BE2C (cell line): Measurements from ENCODE around the gene GLT6D1.

Source experiments
- DNase-seq: peaks from one replicate; pipeline ENCODE4 v3.0.0-alpha.2; 2020
- H3K27me3 ChIP-seq: fragments of 250-450 bp; sonication (Bioruptor Pico); 2 replicates; pipeline ENCODE4 v1.5.1; 2020; ENCODE audit warnings: mild to moderate bottlenecking
- H3K36me3 ChIP-seq: fragments of 250-450 bp; sonication (Bioruptor Pico); 2 replicates; pipeline ENCODE4 v1.5.1; 2020; ENCODE audit warnings: mild to moderate bottlenecking
- H3K4me1 ChIP-seq: fragments of 250-450 bp; sonication (Bioruptor Pico); 2 replicates; pipeline ENCODE4 v1.5.1; 2020
- H3K4me3 ChIP-seq: 2 replicates; pipeline ENCODE4 v1.5.1; 2011; ENCODE audit warnings: low read depth, low read length
- H3K9me3 ChIP-seq: fragments of 250-450 bp; sonication (Bioruptor Pico); 2 replicates; pipeline ENCODE4 v1.5.1; 2020
- TF ChIP-seq, protein P1 (sequence below): IDR thresholded peaks from 2 replicates; pipeline ENCODE4 v1.5.1; 2012; ENCODE audit warnings: mild to moderate bottlenecking, low read depth, low read length

Gene GLT6D1

DNA sequence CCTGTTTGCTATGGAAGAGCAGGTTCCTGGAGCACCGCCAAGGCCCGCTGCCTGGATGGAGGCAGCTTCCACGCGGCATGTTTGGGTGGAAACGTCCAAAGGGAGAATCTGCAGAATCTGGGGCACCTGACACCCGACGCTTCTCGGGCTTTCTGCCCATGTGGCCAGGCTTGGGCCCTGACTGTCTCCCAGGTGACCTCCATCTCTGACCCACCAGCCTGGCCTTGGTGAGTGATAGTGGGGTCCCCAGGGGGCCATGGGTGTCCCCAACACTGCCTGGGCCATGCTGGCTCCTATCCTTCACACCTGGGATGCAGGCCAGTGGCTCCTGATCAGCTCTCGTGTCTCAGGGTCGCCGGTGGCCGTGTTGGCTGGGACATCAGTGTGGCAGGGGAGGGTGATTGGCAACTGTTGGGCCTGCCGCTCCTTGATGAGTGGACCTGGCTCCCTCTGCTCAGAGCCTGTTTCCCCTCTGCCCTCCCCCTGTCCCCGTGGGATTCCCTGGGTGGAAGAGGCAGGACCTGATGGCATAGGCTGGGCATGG lies 34.0 kb downstream of the GLT6D1 start:
- Histone ChIP-seq H3K27me3 (no peaks in the 10 kb centered on the region), H3K9me3 (no peaks in the 10 kb centered on the region), H3K36me3 (no peaks in the 10 kb centered on the region), H3K4me3 (no peak overlapping the region), H3K4me1 (peaks cover 8% of the 10 kb centered on the region)
- peak; percentile 54 for DNase-seq
- TF ChIP-seq, protein P1, sequence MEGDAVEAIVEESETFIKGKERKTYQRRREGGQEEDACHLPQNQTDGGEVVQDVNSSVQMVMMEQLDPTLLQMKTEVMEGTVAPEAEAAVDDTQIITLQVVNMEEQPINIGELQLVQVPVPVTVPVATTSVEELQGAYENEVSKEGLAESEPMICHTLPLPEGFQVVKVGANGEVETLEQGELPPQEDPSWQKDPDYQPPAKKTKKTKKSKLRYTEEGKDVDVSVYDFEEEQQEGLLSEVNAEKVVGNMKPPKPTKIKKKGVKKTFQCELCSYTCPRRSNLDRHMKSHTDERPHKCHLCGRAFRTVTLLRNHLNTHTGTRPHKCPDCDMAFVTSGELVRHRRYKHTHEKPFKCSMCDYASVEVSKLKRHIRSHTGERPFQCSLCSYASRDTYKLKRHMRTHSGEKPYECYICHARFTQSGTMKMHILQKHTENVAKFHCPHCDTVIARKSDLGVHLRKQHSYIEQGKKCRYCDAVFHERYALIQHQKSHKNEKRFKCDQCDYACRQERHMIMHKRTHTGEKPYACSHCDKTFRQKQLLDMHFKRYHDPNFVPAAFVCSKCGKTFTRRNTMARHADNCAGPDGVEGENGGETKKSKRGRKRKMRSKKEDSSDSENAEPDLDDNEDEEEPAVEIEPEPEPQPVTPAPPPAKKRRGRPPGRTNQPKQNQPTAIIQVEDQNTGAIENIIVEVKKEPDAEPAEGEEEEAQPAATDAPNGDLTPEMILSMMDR: no peak

DNA sequence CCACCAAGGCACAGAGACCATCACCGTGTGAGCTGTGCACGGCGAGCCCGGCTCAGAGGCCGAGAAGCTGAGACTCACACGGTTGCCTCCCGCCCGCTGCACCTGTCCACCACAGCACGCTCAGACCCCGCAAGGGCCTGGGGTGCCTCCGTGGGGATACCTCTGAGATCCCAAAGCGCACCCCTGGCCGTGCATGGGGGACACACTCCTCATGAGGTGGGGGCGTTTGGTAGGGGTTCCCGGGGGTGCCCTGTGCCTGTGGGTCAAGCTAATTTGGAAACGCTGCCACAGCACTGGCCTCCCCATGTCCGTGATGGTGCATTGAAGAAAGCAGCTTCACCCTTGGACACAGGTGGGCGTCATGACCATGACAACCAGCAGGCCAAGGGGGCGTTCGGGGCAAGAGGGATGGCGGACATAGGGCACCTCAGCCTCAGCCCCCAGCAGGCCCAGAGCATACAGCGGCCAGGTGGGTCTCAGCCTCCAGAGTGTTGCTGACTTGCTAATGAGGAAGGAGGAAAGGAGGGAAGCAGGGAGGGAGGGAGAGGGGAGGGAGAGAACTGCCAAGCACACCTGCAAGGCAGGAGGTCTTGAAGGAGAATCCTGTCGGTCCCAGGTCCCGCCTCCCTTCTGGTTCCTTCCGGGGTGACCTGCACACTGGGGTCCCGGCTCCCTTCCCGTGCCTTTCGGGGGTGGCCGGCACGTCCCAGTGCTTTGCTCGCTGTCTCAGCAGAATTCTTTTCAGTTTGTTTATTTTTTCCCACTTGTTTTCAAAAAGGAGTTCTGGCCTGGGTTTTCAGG lies 34.7 kb downstream of the GLT6D1 start:
- no peak for DNase-seq
- H3K36me3 ChIP-seq: no peaks in the 10 kb centered on the region
- no peaks in the 10 kb centered on the region for H3K27me3 ChIP-seq
- no peaks in the 10 kb centered on the region for H3K9me3 ChIP-seq
- peaks cover 8% of the 10 kb centered on the region for H3K4me1 ChIP-seq
- no peak overlapping the region for H3K4me3 ChIP-seq
- TF ChIP-seq, protein P1: no peak

DNA sequence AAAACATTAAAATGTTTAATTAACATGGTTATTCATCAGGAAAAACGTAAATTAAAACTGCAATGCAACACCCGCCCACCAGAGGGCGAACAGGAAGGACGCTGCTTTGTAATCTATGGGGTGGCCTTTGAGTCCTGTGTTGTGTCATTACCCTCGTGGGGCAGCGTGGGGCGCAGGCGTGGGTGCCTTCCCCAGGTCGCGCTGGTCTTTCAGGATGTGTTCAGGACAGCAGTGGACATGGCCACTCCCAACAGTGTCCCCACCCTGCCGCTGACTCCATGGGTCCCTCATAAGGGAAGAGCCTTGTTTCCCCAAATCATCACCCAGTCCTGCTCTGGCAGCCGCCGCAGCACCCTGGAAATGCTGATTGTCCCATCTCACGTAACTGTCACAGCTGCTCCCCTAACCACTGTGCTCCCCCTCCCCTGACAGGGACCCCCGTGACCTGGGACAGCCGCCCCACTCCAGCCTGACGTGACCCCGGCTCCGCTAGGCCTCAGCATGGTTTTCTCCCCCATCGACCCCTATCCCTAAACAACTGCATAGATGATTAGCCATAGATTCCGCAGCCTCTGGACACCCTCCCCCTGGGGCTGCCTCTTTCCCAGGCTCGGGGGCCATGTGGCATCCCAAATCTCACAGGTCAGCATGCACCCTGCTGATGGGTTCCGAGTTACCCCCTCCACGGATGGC lies 36.4 kb downstream of the GLT6D1 start:
- Histone ChIP-seq H3K27me3 (no peaks in the 10 kb centered on the region), H3K9me3 (no peaks in the 10 kb centered on the region), H3K4me3 (no peak overlapping the region), H3K36me3 (no peaks in the 10 kb centered on the region), H3K4me1 (peaks cover 8% of the 10 kb centered on the region)
- DNase-seq: peak; percentile 58
- TF ChIP-seq, protein P1: peak; percentile 82

DNA sequence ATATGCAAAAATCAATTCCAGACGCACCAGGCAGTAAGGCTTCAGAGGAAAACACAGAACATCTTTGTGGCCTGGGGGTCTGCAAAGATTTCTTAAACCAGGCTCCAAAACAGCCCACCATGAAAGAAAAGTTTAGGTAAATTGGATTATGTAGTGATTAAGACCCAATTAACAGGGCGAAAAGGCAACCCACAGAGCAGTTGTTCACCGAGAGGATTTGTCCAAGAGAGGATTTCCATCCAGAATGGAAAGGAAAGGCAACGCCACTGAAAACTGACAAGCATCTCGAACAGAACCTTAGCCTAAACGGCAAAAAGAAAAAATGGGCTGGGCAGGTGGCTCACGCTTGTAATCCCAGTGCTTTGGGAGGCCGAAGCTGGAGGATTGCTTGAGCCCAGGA lies 37.4 kb downstream of the GLT6D1 start:
- Histone ChIP-seq H3K9me3 (no peaks in the 10 kb centered on the region), H3K27me3 (no peaks in the 10 kb centered on the region), H3K36me3 (no peaks in the 10 kb centered on the region), H3K4me3 (no peak overlapping the region), H3K4me1 (peaks cover under 1% of the 10 kb centered on the region)
- no peak for DNase-seq
- TF ChIP-seq, protein P1: no peak

DNA sequence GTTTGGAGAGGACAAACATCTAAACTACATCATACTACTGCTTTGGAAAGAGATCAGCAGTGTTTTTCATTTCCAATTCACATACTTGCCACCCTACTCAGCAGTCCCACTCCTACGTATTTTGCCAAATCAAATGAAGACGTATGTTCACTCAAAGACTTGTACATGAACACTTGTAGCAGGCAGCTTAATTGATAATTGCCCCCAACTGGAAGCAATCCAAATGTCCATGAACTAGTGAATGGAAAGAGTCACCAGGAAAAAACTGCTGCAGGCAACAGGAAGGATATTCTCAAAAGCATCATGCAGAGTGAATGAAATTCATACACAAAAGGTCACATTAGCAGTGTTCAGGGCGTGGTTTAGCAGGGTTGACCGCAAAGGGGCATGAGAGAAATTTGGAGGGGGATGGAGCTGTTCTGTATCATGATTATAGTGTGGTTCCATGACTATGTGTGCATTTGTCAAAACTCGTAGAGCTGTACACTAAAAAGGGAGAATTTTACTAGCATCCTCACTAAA lies 39.0 kb downstream of the GLT6D1 start:
- H3K4me3 ChIP-seq: no peak overlapping the region
- no peaks in the 10 kb centered on the region; the same call in 1 of the 2 replicates for H3K4me1 ChIP-seq
- H3K36me3 ChIP-seq: no peaks in the 10 kb centered on the region
- H3K9me3 ChIP-seq: no peaks in the 10 kb centered on the region
- H3K27me3 ChIP-seq: no peaks in the 10 kb centered on the region
- TF ChIP-seq, protein P1: no peak
- no peak for DNase-seq

DNA sequence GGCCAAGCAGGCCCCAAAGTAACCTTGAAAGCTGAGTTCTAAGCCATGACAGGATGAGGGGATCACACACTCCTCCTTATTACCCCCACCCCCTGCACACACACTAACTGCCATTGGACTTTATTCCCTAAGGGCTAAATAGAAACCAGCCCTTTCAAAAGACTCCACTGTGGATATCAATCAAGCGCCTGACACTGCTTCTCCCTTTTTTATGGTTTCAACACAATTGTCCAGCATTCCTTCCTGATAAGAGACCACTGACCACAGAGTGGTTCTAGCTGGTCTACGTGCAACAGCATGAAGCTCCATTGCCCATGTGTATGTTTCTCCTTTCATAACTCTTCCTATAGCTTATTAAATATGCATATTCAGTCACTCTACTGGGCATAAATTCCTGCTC lies 43.1 kb downstream of the GLT6D1 start:
- Histone ChIP-seq H3K36me3 (no peaks in the 10 kb centered on the region), H3K27me3 (no peaks in the 10 kb centered on the region)

More for the DNA sequence above, 43.1 kb downstream of the GLT6D1 start:
- Histone ChIP-seq H3K4me1 (no peaks in the 10 kb centered on the region), H3K4me3 (no peak overlapping the region), H3K9me3 (no peaks in the 10 kb centered on the region)
- DNase-seq: no peak
- TF ChIP-seq, protein P1: no peak
